Progenitor cell of endocrine pancreas (in vitro differentiated cells): ENCODE data around the gene PLCB3. TPM values are rescaled to one million over a fixed set of nuclear protein-coding genes. Genes with fewer than 3 reads are reported as not detected.

Experiments
- DNase-seq: peaks from one replicate; pipeline ENCODE4 v3.0.0; 2021; ENCODE audit warnings: low spot score; ENCODE audit not compliant: unreplicated experiment
- H3K27ac Mint-ChIP-seq: 2 replicates; pipeline ENCODE4 v1.8.0; 2021; ENCODE audit warnings: mild to moderate bottlenecking, moderate library complexity, mixed read lengths
- H3K27me3 Mint-ChIP-seq: 2 replicates; pipeline ENCODE4 v1.8.0; 2021; ENCODE audit warnings: mixed read lengths
- H3K36me3 Mint-ChIP-seq: 2 replicates; pipeline ENCODE4 v1.8.0; 2022; ENCODE audit warnings: mixed read lengths; ENCODE audit not compliant: insufficient read depth
- H3K4me1 Mint-ChIP-seq: 2 replicates; pipeline ENCODE4 v1.8.0; 2021; ENCODE audit warnings: low read depth, mixed read lengths
- H3K4me3 Mint-ChIP-seq: 2 replicates; pipeline ENCODE4 v1.8.0; 2021; ENCODE audit warnings: low read depth, mild to moderate bottlenecking, moderate library complexity, mixed read lengths
- H3K9me3 Mint-ChIP-seq: 2 replicates; pipeline ENCODE4 v1.8.0; 2021; ENCODE audit warnings: low read depth, mixed read lengths
- total RNA-seq: library from RNA; stranded (reverse); gene quantifications from 2 replicates; pipeline ENCODE4 v1.2.1, GENCODE V29; 2021
- TF ChIP-seq, protein P1 (sequence below): fragments of 200-600 bp; sonication (generic); IDR thresholded peaks from one replicate; pipeline ENCODE4 v1.5.0; 2021; ENCODE audit warnings: antibody characterized with exemption, mild to moderate bottlenecking; ENCODE audit not compliant: unreplicated experiment

The PLCB3 gene
- total RNA-seq, 1 donor from 2014 or later: 22.6 TPM

DNA sequence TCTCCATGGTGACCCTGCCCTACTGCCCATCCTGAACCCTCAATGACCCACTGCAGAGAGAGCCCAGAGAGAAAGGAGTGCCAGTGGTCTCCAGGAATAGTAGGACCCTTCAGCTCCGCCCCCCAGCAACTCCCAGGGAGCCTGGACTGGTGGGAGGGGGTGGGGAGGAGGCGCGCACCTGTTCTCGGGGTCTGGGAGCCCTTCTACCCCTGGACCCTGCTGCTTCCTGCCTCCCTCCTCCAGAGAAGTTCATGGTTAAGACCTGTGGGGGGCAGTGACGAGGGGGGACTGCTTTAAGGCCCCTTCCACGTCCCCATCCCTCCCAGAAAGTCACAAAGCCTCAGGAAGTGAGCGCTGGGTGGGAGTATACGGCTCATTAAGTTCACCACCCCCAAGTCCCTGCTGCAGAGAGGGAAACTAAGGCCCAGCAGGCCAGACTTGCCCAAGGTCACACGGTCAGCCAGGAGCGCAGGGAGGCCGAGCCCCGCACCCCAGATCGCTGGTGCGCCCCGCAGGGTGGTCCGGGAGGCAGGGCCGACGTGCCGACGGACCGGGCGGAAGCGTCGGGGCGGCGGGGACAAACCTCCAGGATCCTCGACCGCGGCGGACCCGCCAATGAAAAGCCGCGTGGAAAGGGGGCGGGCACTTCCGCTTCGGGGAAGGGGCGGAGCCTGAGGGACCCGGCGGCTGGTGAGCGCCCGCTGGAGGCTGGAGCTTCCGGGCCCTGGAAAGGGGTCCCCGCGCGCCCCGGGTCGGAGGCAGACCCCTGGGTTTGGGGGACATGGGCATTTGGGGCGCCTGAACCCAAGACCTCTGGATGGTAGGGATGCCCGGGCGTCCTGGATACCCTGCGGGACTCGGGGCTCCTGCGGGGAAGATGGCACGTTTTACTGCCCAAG is 25.5 kb upstream of the PLCB3 start, which contains the start of the genes NUDT22 and TRPT1:
Gene NUDT22, plus strand, starts transcription at position 667 of the 899 bp plus-strand sequence. CDS start 379 bp downstream, outside the sequence.
Gene TRPT1, minus strand, starts transcription at position 579 of the 899 bp plus-strand sequence. Its CDS starts 326 bp downstream, at position 253.
- Mint-ChIP-seq H3K9me3 (no peaks in the 10 kb centered on the region), H3K27me3 (no peaks in the 10 kb centered on the region), H3K4me1 (peaks cover 14% of the 10 kb centered on the region), H3K27ac (peak within 1 kb of the TSS; percentile 88), H3K4me3 (peak within 1 kb of the TSS; percentile 87), H3K36me3 (no peaks in the 10 kb centered on the region)
- TF ChIP-seq, protein P1, sequence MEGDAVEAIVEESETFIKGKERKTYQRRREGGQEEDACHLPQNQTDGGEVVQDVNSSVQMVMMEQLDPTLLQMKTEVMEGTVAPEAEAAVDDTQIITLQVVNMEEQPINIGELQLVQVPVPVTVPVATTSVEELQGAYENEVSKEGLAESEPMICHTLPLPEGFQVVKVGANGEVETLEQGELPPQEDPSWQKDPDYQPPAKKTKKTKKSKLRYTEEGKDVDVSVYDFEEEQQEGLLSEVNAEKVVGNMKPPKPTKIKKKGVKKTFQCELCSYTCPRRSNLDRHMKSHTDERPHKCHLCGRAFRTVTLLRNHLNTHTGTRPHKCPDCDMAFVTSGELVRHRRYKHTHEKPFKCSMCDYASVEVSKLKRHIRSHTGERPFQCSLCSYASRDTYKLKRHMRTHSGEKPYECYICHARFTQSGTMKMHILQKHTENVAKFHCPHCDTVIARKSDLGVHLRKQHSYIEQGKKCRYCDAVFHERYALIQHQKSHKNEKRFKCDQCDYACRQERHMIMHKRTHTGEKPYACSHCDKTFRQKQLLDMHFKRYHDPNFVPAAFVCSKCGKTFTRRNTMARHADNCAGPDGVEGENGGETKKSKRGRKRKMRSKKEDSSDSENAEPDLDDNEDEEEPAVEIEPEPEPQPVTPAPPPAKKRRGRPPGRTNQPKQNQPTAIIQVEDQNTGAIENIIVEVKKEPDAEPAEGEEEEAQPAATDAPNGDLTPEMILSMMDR: peak; percentile 39
- peak; percentile 87 for DNase-seq

DNA sequence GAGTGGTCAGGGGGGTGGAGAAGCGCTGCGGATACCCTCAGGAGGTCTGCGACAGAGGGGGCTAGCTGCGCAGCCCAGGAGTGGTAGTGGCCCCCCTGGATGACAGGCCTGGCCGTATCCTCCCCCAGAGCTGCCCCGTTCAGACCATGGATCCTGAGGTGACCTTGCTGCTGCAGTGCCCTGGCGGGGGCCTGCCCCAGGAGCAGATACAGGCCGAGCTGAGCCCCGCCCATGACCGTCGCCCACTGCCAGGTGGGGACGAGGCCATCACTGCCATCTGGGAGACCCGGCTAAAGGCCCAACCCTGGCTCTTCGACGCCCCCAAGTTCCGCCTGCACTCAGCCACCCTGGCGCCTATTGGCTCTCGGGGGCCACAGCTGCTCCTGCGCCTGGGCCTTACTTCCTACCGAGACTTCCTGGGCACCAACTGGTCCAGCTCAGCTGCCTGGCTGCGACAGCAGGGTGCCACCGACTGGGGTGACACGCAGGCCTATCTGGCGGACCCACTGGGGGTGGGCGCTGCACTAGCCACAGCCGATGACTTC is 24.8 kb upstream of the PLCB3 start:
- Mint-ChIP-seq H3K4me3 (peak overlapping the region; percentile 87), H3K27me3 (no peaks in the 10 kb centered on the region), H3K4me1 (peaks cover 16% of the 10 kb centered on the region), H3K36me3 (no peaks in the 10 kb centered on the region), H3K27ac (no peak overlapping the region), H3K9me3 (no peaks in the 10 kb centered on the region)
- TF ChIP-seq, protein P1: no peak
- no peak for DNase-seq

DNA sequence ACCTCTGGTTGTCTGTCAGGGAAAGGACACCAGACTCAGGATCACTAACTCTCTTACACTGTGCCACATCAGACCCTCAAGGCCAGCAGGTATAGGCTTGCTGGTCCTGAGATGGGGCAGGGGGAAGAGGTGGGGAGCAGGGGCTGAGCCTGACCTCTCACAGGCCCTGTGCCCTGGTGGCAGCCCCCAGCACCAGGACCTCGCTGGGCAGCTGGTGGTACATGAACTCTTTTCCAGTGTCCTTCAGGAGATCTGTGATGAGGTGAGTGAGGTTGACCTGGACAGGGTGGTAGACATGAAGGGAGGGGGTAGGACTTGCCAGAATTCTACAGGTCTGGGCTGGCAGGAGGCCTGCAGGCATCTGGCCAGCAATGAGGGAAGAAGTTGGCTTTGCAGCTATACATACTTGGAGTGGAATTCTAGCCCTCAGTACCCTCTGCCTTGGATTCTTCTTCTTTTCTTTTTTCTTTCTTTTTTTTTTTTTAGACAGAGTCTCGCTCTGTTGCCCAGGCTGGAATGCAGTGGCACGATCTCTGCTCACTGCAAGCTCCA is 23.8 kb upstream of the PLCB3 start:
- Mint-ChIP-seq H3K36me3 (no peaks in the 10 kb centered on the region), H3K27ac (no peak overlapping the region)

DNA sequence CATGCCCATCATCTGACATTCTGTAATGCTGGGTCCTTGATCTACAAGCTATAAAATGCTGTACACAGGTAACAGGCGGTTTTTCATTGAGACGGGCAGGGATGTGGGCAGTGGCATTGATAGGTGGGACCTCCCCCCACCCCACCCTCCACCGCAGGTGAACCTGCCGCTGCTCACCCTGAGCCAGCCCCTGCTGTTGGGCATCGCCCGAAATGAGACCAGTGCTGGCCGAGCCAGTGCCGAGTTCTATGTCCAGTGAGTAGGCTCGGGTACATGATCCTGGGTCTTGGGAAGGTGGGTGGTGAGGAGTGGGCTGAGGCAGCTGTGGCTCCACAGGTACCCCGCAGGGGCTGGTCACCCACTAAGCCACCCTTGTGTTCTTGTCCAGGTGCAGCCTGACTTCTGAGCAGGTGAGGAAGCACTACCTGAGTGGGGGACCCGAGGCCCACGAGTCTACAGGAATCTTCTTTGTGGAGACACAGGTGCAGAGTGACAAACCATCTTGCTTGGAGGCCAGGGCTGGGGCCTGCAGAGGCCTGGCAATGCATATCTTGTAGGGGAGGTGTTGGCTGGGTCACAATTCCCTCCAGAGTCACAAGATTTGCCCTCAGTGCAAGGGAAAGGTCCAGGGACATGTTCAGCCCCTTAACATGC is 22.1 kb upstream of the PLCB3 start:
- Mint-ChIP-seq H3K27me3 (no peaks in the 10 kb centered on the region), H3K4me1 (peaks cover 16% of the 10 kb centered on the region), H3K4me3 (peak overlapping the region; percentile 78), H3K9me3 (no peaks in the 10 kb centered on the region), H3K27ac (peak overlapping the region; percentile 93), H3K36me3 (no peaks in the 10 kb centered on the region)
- no peak for DNase-seq
- TF ChIP-seq, protein P1: no peak

More for the DNA sequence above, 23.8 kb upstream of the PLCB3 start:
- no peak for DNase-seq
- H3K4me1 Mint-ChIP-seq: peaks cover 16% of the 10 kb centered on the region
- H3K4me3 Mint-ChIP-seq: peak overlapping the region; percentile 87
- no peaks in the 10 kb centered on the region for H3K9me3 Mint-ChIP-seq
- H3K27me3 Mint-ChIP-seq: no peaks in the 10 kb centered on the region
- TF ChIP-seq, protein P1: no peak

DNA sequence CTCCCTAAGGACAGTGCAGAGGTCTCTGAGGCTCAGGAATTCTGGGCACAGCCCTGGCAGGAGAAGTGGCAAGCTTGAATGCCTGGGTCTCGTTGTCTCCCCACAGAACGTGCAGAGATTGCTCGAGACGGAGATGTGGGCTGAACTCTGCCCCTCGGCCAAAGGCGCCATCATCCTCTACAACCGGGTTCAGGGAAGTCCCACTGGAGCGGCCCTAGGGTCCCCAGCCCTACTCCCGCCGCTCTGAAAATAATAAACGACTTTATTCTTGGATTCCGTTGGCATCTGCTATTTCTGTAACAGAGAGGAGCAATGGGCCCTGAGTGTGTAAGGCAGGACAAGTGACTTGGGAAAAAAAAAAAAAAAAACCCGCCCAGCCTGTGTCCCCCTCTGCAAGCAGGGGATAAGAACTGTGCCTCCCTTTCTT is 21.6 kb upstream of the PLCB3 start:
- Mint-ChIP-seq H3K27me3 (no peaks in the 10 kb centered on the region), H3K4me3 (peak overlapping the region; percentile 78), H3K27ac (peak overlapping the region; percentile 93), H3K9me3 (no peaks in the 10 kb centered on the region), H3K36me3 (no peaks in the 10 kb centered on the region), H3K4me1 (peaks cover 16% of the 10 kb centered on the region)
- no peak for DNase-seq
- TF ChIP-seq, protein P1: no peak
